ENCODE data around the gene MITF. TPM values are rescaled to one million over a fixed set of nuclear protein-coding genes. Genes with fewer than 3 reads are reported as not detected.

The MITF gene
- total RNA-seq, 1 donor from 2014 or later = 57.7 TPM

DNA sequence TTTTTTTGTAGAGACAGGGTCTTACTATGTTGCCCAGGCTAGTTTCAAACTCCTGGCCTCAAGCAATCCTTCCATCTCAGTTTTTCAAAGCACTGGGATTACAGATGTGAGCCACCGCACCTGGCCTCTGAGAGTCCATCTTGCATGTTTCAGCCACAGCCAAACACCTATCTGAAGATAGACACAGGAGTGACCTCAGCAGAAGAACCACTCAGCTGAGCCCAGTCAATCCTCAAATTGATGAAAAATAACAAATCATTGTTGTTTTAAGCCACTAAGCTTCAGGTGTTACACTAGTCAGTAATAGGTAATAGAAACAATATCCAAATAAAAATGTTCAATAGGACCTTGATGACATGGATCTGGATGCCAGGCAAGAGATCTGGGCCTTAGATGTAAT is 38.3 kb upstream of the MITF start:
- Histone ChIP-seq H3K27ac (no peak overlapping the region), H3K4me1 (no peaks in the 10 kb centered on the region), H3K36me3 (no peaks in the 10 kb centered on the region), H3K9me3 (no peaks in the 10 kb centered on the region), H3K27me3 (no peaks in the 10 kb centered on the region), H3K4me3 (no peak overlapping the region)
- TF ChIP-seq POLR2AphosphoS5 (IDR thresholded peaks at IDR 0.05; ENCODE audit: insufficient read depth in 1 of 2, low read depth in 1 of 2) (no peak), CTCF (IDR thresholded peaks at IDR 0.05) (no peak), POLR2A (IDR thresholded peaks at IDR 0.05) (no peak)
- intact Hi-C loops (cut with DNase I) = no loop called here
- DNase-seq (ENCODE audit: extremely low spot score in 2 of 2) = no peak

GRCh38 chr3:69710153-69710977 is 28.9 kb upstream of the MITF start:
- no peak overlapping the region for H3K27ac ChIP-seq
- no peaks in the 10 kb centered on the region for H3K27me3 ChIP-seq
- intact Hi-C loops (cut with DNase I) = no loop called here
- no peaks in the 10 kb centered on the region for H3K4me1 ChIP-seq
- no peak for DNase-seq (ENCODE audit: extremely low spot score in 2 of 2)
- no peak overlapping the region for H3K4me3 ChIP-seq
- TF ChIP-seq POLR2AphosphoS5 (IDR thresholded peaks at IDR 0.05; ENCODE audit: insufficient read depth in 1 of 2, low read depth in 1 of 2) (no peak), CTCF (IDR thresholded peaks at IDR 0.05) (no peak), POLR2A (IDR thresholded peaks at IDR 0.05) (no peak)
- no peaks in the 10 kb centered on the region for H3K36me3 ChIP-seq
- H3K9me3 ChIP-seq = no peaks in the 10 kb centered on the region

- Histone ChIP-seq H3K4me3 (no peak overlapping the region), H3K36me3 (no peaks in the 10 kb centered on the region), H3K4me1 (no peaks in the 10 kb centered on the region), H3K9me3 (no peaks in the 10 kb centered on the region), H3K27ac (no peak overlapping the region), H3K27me3 (no peaks in the 10 kb centered on the region)
- TF ChIP-seq CTCF (IDR thresholded peaks at IDR 0.05) (no peak), POLR2AphosphoS5 (IDR thresholded peaks at IDR 0.05; ENCODE audit: insufficient read depth in 1 of 2, low read depth in 1 of 2) (no peak), POLR2A (IDR thresholded peaks at IDR 0.05) (no peak)
- no peak for DNase-seq (ENCODE audit: extremely low spot score in 2 of 2)
- intact Hi-C loops (cut with DNase I) = no loop called here
Measured at GRCh38 chr3:69712269-69712668, 27.0 kb upstream of the MITF start.

DNA sequence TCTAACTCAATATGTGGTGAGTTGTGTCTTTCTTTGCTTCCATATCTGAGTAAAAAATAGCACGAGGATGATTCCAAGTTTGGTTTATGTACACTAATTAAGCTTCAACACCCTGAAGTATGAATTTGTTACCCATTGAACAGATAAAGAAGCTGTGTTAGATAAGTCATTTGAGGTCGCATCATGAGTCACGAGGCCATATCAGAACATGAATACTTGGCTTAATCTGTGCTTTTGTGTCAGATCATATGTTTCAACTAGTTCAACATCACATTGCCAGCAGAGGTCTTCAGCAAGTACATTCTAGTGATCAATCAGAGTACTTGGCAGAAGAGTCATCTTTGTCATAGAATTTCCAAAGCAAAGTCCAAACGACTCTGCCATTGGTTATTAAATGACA is 26.3 kb upstream of the MITF start:
- H3K36me3 ChIP-seq = no peaks in the 10 kb centered on the region
- intact Hi-C loops (cut with DNase I) = no loop called here
- TF ChIP-seq POLR2A (IDR thresholded peaks at IDR 0.05) (no peak), CTCF (IDR thresholded peaks at IDR 0.05) (no peak), POLR2AphosphoS5 (IDR thresholded peaks at IDR 0.05; ENCODE audit: insufficient read depth in 1 of 2, low read depth in 1 of 2) (no peak)
- no peak overlapping the region for H3K4me3 ChIP-seq
- no peaks in the 10 kb centered on the region for H3K27me3 ChIP-seq
- H3K27ac ChIP-seq = no peak overlapping the region
- no peaks in the 10 kb centered on the region for H3K4me1 ChIP-seq
- DNase-seq (ENCODE audit: extremely low spot score in 2 of 2) = no peak
- H3K9me3 ChIP-seq = no peaks in the 10 kb centered on the region

GRCh38 chr3:69715204-69715603 is 24.1 kb upstream of the MITF start:
- TF ChIP-seq POLR2AphosphoS5 (IDR thresholded peaks at IDR 0.05; ENCODE audit: insufficient read depth in 1 of 2, low read depth in 1 of 2) = no peak
- no peak for TF ChIP-seq POLR2A (IDR thresholded peaks at IDR 0.05)
- no peak for TF ChIP-seq CTCF (IDR thresholded peaks at IDR 0.05)
- Histone ChIP-seq H3K4me1 (no peaks in the 10 kb centered on the region), H3K27me3 (no peaks in the 10 kb centered on the region), H3K4me3 (no peak overlapping the region), H3K27ac (no peak overlapping the region), H3K9me3 (no peaks in the 10 kb centered on the region), H3K36me3 (no peaks in the 10 kb centered on the region)
- no peak for DNase-seq (ENCODE audit: extremely low spot score in 2 of 2)
- intact Hi-C loops (cut with DNase I) = no loop called here
